Thoracic aorta endothelial cell (primary cell): ENCODE results near the gene BTF3L4. TPM values are rescaled to one million over a fixed set of nuclear protein-coding genes. Genes with fewer than 3 reads are reported as not detected.

Experiments
- total RNA-seq: library from RNA; depleted of rRNA; stranded (reverse); fragments of >200 nt; gene quantifications from 2 replicates; pipeline ENCODE4 v1.2.3, GENCODE V29; 2012

Gene BTF3L4
- total RNA-seq: 68.4 and 72.6 TPM in 2 replicates

DNA sequence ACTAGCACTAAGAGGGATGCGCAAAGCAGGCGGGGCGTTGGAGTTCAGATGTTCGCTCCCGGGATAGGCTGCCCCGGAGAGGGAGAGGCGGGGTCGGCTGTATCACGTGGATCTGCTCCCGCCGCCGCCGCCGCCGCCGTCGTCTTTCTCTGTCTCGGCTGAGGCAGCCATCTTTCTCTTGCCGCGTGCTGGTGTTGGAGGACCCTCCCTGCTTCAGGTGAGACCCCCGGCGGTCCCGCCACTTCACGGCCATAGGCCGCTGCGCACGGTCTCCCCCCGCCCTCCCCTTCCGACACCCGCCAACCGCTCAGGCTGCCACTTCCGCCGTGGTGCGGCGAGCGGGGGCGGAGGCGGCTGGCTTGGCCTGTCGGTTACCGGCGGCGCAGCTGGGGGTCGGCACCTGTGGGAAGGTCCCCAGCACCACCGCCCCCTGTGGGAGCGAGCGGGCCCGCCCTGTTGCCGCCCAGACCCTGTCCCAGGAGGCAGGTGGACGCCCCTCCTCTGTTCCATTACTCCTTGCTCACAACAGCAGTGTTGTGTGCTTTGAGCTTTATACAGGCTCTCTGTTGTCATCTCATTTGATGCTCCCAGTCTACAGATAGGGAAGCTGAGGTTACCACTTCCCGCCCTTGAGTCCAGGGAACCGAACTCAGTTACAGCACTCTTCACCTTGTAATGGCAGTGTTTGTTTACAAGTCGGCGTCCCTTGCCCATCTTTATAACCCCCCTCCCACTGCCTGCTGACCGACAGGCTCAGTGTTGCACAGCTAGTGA is at the start of gene BTF3L4:
BTF3L4 (plus strand) TSS at position 133 of the 774 bp plus-strand sequence. CDS start 3,553 bp downstream, outside the sequence.

DNA sequence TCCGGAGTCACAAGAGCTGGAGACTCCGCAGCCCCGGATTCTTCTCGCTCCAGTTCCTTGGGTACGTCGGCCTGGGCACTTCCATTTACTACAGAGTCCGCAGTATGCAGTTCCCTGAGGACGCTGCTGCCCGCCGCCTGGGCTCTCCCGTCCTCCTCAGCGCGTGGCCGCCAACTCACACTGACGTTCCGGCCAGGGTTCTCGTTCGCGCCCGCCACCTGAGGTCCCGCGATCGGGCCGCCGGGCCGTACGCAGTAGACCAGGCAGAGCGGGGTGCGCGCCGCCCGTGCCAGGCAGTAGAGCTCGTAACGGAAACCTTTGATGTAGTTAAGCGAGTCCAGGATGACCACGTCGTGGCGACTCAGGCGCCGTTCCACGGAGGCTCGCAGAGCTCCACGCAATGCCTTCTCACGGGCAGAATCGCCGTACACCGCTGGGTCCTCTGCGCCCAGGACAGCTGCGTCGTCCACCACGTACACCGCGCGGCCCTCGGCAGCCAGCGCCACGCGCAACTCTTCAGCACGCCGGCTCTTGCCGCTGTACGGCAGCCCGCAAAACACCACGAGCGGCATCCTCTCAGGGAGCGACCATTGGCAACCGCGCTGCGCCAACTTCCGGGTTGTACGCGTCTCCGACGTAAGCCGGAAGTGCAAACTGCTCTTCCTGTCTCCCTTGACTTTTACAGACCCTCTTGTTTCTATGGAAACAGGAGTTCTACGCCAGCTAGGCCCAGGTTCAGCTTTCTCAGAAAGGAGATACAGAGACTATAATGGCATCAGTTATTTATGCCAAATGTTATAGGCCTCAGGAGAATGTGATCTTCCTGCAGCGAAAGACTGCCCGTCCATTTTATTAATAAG is 22.7 kb upstream of the BTF3L4 start, which contains the start of gene KTI12:
KTI12 (minus strand) TSS at position 621 of the 860 bp plus-strand sequence; CDS start at position 572, 49 bp downstream.

DNA sequence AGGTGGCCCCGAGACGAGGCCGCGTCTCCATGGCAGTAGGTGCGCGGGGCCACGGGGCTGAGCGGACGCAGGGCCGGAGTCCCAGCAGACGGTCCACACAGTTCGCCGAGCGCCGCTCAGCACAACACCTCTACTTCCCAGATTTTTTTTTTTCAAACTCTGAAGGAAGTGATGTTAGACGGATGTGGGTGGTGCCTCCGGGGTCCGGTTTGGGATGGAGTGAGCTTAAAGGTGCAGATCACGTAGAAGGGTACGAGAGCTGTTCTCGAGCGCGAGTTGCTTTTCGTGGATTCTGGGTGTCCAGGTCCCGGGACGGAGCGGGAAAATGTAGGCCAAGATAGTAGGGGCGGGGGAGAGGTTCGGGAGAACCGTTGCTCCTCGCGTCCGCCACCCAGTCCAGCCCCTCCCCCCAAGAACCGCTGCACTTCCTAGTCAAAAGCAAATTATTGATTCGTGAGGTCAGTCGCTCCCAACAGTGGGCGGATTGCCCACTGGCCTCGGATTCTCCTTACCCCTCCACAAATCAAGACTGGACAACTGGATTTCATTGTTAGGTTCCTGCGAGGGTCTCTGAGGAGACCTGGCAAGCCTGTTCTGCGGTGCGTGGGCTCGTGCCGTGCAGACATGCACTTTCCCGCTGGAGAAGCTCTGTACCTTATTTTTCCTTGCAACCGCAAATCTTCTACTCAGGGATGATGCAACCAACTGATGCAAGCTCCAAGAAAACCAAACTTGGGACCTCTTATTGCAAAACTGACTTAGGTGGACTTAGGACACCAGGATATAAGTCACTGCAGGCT is 829 bp upstream of the BTF3L4 start, which contains the start of gene TXNDC12:
TXNDC12 (minus strand) TSS at position 126 of the 800 bp plus-strand sequence; CDS start at position 31, 95 bp downstream.

Other genes starting within 250 kb of the BTF3L4 start
- gene NRDC, start 177.6 kb upstream of the BTF3L4 start, total RNA-seq: 95.6 and 107 TPM in 2 replicates
- 15.1 and 40.8 TPM in 2 replicates for gene RAB3B, start 65.6 kb upstream of the BTF3L4 start, total RNA-seq
- 14.3 and 15.3 TPM in 2 replicates for gene KTI12, start 22.5 kb upstream of the BTF3L4 start, total RNA-seq
- gene TXNDC12, start 1.1 kb upstream of the BTF3L4 start, total RNA-seq: 44.0 and 52.8 TPM in 2 replicates
- gene ZFYVE9, start 85.8 kb downstream of the BTF3L4 start, total RNA-seq: 48.4 and 50.0 TPM in 2 replicates